ENCODE data around the gene TM4SF18. TPM values are rescaled to one million over a fixed set of nuclear protein-coding genes. Genes with fewer than 3 reads are reported as not detected.
A peak's percentile ranks its signal among the peaks of the same experiment; 100 is the strongest.

The TM4SF18 gene
- total RNA-seq, 4 donors from 2014 or later = 6.7 to 35.5 (median 14.6) TPM

DNA sequence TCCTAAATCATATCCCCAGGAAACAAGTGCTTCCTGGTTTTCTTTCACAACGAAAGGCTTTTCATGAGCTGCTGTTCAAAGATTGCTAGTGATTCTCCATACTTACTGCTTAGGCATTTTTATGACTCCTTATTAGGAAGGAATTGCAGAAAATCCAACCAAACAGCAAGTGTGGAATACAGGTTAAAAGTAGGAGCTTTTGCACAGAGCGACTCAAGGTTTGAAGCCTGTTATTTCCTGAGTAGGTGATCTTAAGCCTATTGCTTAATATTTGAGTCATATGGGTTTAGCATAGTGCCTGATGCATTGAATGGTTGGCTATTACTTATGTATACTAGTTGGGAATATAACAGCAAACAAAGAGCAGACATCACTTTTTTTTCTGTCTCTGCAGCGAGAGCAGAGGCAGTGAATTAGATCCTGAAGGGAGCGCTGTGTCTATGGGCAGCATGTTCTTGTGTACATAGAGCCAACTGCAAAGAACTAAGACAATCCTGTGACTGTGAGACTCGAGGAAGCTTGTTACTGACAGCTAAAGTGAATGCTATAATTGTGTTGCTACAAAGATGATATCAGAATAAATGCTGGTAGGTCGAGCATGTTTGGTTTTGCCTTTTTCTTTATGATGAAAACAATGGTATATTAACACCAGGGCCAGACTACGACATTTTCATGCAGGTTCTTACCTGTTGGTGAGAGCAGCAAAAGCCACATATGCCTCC, 37.7 kb upstream of the TM4SF18 start:
- H3K27me3 ChIP-seq = no peaks in the 10 kb centered on the region
- H3K27ac ChIP-seq = peak overlapping the region; percentile 16 to 78
- no peak overlapping the region for H3K4me3 ChIP-seq
- DNase-seq = no peak
- no peaks in the 10 kb centered on the region for H3K4me1 ChIP-seq
- no peaks in the 10 kb centered on the region for H3K36me3 ChIP-seq
- TF ChIP-seq POLR2A (IDR thresholded peaks at IDR 0.05) = no peak
- TF ChIP-seq, protein P1, sequence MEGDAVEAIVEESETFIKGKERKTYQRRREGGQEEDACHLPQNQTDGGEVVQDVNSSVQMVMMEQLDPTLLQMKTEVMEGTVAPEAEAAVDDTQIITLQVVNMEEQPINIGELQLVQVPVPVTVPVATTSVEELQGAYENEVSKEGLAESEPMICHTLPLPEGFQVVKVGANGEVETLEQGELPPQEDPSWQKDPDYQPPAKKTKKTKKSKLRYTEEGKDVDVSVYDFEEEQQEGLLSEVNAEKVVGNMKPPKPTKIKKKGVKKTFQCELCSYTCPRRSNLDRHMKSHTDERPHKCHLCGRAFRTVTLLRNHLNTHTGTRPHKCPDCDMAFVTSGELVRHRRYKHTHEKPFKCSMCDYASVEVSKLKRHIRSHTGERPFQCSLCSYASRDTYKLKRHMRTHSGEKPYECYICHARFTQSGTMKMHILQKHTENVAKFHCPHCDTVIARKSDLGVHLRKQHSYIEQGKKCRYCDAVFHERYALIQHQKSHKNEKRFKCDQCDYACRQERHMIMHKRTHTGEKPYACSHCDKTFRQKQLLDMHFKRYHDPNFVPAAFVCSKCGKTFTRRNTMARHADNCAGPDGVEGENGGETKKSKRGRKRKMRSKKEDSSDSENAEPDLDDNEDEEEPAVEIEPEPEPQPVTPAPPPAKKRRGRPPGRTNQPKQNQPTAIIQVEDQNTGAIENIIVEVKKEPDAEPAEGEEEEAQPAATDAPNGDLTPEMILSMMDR (IDR thresholded peaks at IDR 0.05) = no peak
- no peaks in the 10 kb centered on the region for H3K9me3 ChIP-seq
- intact Hi-C loops (cut with DNase I; ENCODE audit: low total_unique reads) = no loop called here

DNA sequence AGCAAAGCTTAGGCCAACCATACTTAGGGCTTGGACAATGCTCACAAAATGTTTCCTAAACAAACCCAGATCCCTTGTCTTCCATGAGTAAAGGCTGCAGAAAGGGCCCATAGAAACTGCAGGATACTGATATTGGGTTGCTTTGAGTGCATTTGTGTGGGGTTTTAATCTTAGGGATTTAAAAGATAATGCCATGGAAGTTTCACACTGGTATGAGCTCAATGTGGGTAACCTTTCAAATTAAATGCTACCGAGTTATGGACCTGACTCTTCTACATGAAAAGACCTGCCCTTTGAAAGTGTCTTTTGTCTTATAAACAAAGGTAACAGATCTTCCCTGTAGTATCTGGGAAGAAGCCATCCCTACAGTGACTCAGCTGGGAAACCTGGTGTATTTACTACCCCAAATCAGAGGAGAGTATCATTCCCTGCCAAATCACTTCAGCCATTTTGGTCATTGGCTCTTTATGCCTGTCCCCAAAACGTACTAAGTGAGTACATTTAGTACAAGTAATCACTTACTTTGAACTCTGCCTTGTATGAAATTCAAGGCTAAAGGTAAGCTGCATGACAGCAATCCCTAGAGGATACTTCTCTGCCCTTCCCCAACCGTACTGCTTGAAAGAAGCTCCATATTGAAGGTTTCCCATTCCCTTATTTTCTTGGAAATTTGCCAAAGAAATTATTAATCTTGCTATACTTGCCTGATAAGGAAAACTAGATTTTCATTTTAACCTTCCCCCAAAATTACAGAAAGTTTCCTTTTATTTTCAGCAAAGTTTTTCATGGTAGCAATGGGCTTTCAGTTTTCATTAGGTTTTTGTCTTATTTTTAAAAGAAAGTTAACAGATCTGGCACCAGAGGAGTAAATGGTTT, 36.8 kb upstream of the TM4SF18 start:
- H3K9me3 ChIP-seq = no peaks in the 10 kb centered on the region
- TF ChIP-seq, protein P1 (IDR thresholded peaks at IDR 0.05) = no peak
- TF ChIP-seq POLR2A (IDR thresholded peaks at IDR 0.05) = no peak
- peak overlapping the region; percentile 45 to 78 for H3K27ac ChIP-seq
- no peaks in the 10 kb centered on the region for H3K36me3 ChIP-seq
- no peaks in the 10 kb centered on the region for H3K4me1 ChIP-seq
- H3K4me3 ChIP-seq = no peak overlapping the region
- H3K27me3 ChIP-seq = no peaks in the 10 kb centered on the region
- intact Hi-C loops (cut with DNase I; ENCODE audit: low total_unique reads) = no loop called here
- no peak for DNase-seq

- Histone ChIP-seq H3K27me3 (no peaks in the 10 kb centered on the region), H3K9me3 (no peaks in the 10 kb centered on the region), H3K4me3 (no peak overlapping the region), H3K4me1 (no peaks in the 10 kb centered on the region), H3K36me3 (no peaks in the 10 kb centered on the region), H3K27ac (peak overlapping the region in 1 of 2 donors; percentile 78)
- intact Hi-C loops (cut with DNase I; ENCODE audit: low total_unique reads) = no loop called here
- TF ChIP-seq, protein P1 (IDR thresholded peaks at IDR 0.05) = no peak
- no peak for TF ChIP-seq POLR2A (IDR thresholded peaks at IDR 0.05)
- DNase-seq = no peak
These were observed 35.5 kb upstream of the TM4SF18 start for GRCh38 chr3:149368674-149369497.

- Histone ChIP-seq H3K4me3 (no peak overlapping the region), H3K27me3 (no peaks in the 10 kb centered on the region), H3K36me3 (no peaks in the 10 kb centered on the region), H3K9me3 (no peaks in the 10 kb centered on the region), H3K4me1 (no peaks in the 10 kb centered on the region), H3K27ac (peak overlapping the region in 1 of 2 donors; percentile 78)
- intact Hi-C loops (cut with DNase I; ENCODE audit: low total_unique reads) = no loop called here
- DNase-seq = no peak
- TF ChIP-seq, protein P1 (IDR thresholded peaks at IDR 0.05) = no peak
- no peak for TF ChIP-seq POLR2A (IDR thresholded peaks at IDR 0.05)
These were observed 34.8 kb upstream of the TM4SF18 start for GRCh38 chr3:149368201-149368673.

All from uterus (tissue), 4 donors.